Gastrocnemius medialis (tissue), 4 donors: ENCODE measurements around the gene FCGR3A. TPM values are rescaled to one million over a fixed set of nuclear protein-coding genes. Genes with fewer than 3 reads are reported as not detected.
A peak's percentile ranks its signal among the peaks of the same experiment; 100 is the strongest.
"Not testable (repeated sequence)": the region's sequence is repeated elsewhere in the genome, so short reads cannot be mapped to it uniquely, and the experiment has no call there.

ENCODE experiments used
- ATAC-seq, 2 donors: fragments of 150-250 bp; one replicate each; pipeline ENCODE4 v1.9.1; 2016
- DNase-seq, 2 donors: peaks; one replicate each; pipeline ENCODE4 v3.0.0-alpha.2; 2019
- H3K27ac ChIP-seq, 4 donors: fragments of 200-600 bp; sonication (generic); 1 replicate in 1 of 4; 2 replicates in 3 of 4; pipeline ENCODE4 v1.5.1; 2016 to 2018; ENCODE audit warnings: mild to moderate bottlenecking in 2 of 4, moderate library complexity in 1 of 4
- H3K27me3 ChIP-seq, 3 donors: fragments of 200-600 bp; sonication (generic) in 2 of 3; 1 replicate in 1 of 3; 2 replicates in 2 of 3; pipeline versions ENCODE4 v1.5.1 to v1.6.0; 2016 to 2019; ENCODE audit warnings: mild to moderate bottlenecking in 1 of 3, moderate library complexity in 1 of 3
- H3K36me3 ChIP-seq, 2 donors: fragments of 200-600 bp; sonication (generic) in 1 of 2; one replicate each; pipeline ENCODE4 v1.5.1; 2017 to 2018
- H3K4me1 ChIP-seq, 2 donors: fragments of 200-600 bp; sonication (generic) in 1 of 2; one replicate each; pipeline ENCODE4 v1.5.1; 2016 to 2017; ENCODE audit warnings: mild to moderate bottlenecking in 2 of 2
- H3K4me3 ChIP-seq, 4 donors: fragments of 200-600 bp; sonication (generic) in 3 of 4; 1 replicate in 1 of 4; 2 replicates in 3 of 4; pipeline ENCODE4 v1.5.1; 2016 to 2019; ENCODE audit warnings: mild to moderate bottlenecking in 2 of 4
- H3K9me3 ChIP-seq, 3 donors: fragments of 200-600 bp; sonication (generic) in 2 of 3; 1 replicate in 1 of 3; 2 replicates in 2 of 3; pipeline ENCODE4 v1.5.1; 2016 to 2019
- in situ Hi-C, 4 donors: fragments of 200-750 bp; cut with MboI; loops; one replicate each; pipeline versions ENCODE4 v1.15.0 to v1.8.0; 2017; ENCODE audit warnings: low sequenced_read_pairs in 4 of 4
- intact Hi-C: fragments of 100-400 bp; cut with DNase I; formaldehyde crosslinking; loops from one replicate; pipeline ENCODE4 v1.15.1; 2023; ENCODE audit warnings: low total_unique reads
- total RNA-seq, 4 donors: library from RNA; depleted of rRNA; stranded (reverse); fragments of >200 nt; gene quantifications; one replicate each; pipeline versions ENCODE4 v1.1.0 to v1.2.3, GENCODE V29; 2016

Gene FCGR3A
- total RNA-seq, 4 donors from 2014 or later: 1.7 to 7.7 (median 3.0) TPM

DNA sequence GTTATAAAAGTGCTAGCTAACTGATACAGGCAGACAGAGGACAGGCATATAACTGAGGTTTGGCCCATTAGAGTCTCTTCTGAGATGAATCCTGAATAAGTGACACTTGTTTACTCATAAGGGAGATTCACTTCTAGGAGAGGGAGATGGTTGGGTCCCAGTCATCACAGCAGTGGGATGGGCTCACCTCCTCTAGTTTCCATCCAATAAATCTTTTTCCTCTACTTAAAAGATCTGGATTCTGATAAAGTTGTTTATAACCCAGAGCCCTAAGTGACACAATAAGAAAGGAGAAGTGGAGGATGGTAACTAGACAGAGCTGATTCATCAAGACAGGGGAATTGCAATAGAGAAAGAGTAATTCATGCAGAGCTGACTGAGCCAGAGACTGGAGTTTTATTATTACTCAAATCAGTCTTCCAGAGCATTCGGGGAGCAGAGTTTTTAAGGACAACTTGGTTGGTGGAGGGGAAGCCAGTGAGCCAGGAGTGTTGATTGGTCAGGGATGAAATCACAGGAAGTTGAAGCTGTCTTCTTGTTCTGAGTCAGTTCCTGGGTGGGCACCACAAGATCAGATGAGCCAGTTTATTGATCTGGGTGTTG lies 5.3 kb upstream of the FCGR3A start:
- H3K27ac ChIP-seq, H3K36me3 ChIP-seq, H3K4me1 ChIP-seq, ATAC-seq, DNase-seq, in situ Hi-C loops, H3K27me3 ChIP-seq, intact Hi-C loops, H3K9me3 ChIP-seq, H3K4me3 ChIP-seq: not testable (repeated sequence)

DNA sequence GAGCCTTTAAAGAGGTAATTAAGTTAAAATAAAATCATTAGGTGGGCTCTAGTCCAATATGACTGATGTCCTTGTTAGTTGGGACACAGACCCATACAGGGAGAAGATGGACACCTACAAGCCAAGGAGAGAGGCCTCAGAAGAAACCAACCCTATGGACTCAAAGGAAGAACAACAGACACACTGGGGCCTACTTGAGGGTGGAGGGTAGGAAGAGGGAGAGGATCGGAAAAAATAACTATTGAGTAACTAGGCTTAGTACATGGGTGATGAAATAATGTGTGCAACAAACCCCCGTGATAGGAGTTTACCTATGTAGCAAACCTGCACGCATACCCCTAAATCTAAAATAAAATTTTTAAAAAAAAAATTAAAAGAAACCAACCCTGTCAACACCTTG lies 4.7 kb upstream of the FCGR3A start:
- ATAC-seq, intact Hi-C loops, H3K4me3 ChIP-seq, DNase-seq, H3K27me3 ChIP-seq, H3K9me3 ChIP-seq, H3K36me3 ChIP-seq, H3K27ac ChIP-seq, in situ Hi-C loops, H3K4me1 ChIP-seq: not testable (repeated sequence)

DNA sequence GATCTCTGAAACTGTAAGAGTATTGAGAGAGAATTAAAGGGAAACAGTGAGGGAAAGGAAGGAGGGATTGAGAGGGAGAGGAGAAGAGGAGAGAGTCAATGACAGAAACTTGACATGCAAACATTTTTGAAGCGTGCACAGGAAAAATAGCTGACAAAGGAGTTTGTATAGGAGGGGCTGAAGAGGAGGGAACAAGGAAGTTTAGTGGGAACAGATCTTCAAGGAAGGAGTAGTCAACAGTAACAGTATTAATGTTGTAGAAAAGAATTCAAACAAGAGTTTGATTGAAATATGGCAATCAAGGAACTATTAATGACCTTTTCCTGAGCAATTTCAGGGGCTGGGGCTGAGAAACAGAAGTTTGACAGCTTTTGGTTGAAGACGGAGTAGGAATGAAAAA lies 4.0 kb upstream of the FCGR3A start:
- H3K27ac ChIP-seq: not testable (repeated sequence)

DNA sequence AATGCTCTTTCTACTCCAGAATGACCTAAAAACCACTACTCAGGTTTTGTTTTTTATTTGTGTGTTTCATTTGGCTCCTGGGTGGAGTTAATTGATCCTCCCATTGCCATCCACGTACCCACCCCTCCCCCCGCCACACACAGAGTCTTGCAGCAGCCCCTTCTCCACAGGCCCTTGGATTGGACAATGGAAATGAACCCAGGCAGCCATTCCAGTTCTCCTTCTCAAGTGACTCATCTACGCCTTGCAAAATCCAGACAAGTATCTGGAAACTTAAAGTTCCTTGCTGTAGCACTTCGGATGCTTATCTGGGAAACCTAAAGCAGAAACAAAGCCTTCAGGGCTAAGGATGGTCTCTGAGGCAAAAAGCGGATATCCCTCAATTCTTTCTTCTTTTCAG lies 1.3 kb upstream of the FCGR3A start:
- H3K36me3 ChIP-seq, H3K9me3 ChIP-seq, intact Hi-C loops, H3K4me1 ChIP-seq, DNase-seq, ATAC-seq, in situ Hi-C loops, H3K27ac ChIP-seq, H3K27me3 ChIP-seq, H3K4me3 ChIP-seq: not testable (repeated sequence)

More for the DNA sequence above, 4.0 kb upstream of the FCGR3A start:
- intact Hi-C loops, H3K27me3 ChIP-seq, H3K36me3 ChIP-seq, H3K4me1 ChIP-seq, in situ Hi-C loops, H3K9me3 ChIP-seq, DNase-seq, H3K4me3 ChIP-seq, ATAC-seq: not testable (repeated sequence)

DNA sequence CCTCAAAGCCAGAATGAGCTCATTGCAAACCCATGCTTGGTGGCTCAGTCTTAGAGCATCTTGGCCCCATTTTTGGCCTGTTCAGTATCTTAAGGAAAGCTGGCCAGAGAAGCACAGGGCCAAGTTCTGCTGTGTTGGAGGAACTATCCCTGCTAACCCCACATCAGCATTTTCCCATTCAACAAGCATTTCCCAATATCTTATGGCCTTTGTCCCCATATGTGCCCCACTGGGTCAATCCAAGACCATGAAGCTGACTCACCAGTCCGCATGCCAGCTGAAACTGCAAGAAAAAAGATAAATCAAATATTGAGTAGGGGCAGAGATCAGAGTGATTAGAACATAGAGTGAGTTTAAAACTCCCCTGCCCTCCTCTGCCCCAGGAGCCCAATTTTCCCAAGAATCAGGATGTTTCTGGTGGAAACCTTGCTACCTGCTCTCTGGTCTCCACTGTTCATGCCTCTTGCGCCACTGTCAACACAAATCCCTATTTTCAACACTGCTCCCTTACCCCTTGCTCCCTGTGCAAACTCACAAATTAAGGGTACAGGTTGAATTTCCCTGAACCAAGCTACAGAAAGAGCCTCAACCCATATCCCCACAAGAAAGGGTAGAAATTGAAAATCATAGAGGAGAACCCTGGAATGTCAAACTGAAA lies 740 bp downstream of the FCGR3A start:
- H3K9me3 ChIP-seq, H3K27me3 ChIP-seq, in situ Hi-C loops, DNase-seq, H3K4me1 ChIP-seq, intact Hi-C loops, H3K4me3 ChIP-seq, H3K36me3 ChIP-seq, H3K27ac ChIP-seq: not testable (repeated sequence)
- peak in 1 of 2 donors; percentile 24 for ATAC-seq

DNA sequence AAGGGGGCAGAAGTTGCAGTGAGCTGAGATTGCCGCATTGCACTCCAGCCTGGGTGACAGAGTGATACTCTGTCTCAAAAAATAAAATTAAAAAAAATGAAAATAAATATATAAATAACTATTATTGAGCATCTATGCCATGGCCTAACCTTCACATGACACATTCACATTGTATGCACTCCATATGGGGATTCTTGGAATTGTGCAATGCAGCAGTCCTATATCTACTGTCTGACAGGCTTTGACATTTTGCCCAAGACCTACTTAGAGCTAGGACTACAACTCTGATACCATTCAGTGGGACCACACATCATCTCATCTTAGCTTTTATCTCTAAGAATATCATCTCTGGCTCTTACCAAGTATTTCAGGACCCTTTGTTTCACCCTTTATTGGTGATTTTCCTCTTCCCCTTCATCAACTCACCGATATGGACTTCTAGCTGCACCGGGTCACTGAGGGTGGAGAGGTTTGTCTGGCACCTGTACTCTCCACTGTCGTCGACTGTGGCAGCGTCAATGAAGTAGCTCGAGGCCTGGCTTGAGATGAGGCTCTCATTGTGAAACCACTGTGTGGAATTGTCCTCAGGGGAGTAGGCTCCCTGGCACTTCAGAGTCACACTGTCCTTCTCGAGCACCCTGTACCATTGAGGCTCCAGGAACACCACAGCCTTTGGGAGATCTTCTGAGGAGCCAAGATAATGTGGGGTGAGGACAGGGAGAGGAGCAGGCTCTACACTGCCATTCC lies 1.4 kb downstream of the FCGR3A start:
- DNase-seq, H3K4me3 ChIP-seq, ATAC-seq, intact Hi-C loops, H3K27ac ChIP-seq, H3K9me3 ChIP-seq, H3K36me3 ChIP-seq, in situ Hi-C loops, H3K4me1 ChIP-seq, H3K27me3 ChIP-seq: not testable (repeated sequence)

DNA sequence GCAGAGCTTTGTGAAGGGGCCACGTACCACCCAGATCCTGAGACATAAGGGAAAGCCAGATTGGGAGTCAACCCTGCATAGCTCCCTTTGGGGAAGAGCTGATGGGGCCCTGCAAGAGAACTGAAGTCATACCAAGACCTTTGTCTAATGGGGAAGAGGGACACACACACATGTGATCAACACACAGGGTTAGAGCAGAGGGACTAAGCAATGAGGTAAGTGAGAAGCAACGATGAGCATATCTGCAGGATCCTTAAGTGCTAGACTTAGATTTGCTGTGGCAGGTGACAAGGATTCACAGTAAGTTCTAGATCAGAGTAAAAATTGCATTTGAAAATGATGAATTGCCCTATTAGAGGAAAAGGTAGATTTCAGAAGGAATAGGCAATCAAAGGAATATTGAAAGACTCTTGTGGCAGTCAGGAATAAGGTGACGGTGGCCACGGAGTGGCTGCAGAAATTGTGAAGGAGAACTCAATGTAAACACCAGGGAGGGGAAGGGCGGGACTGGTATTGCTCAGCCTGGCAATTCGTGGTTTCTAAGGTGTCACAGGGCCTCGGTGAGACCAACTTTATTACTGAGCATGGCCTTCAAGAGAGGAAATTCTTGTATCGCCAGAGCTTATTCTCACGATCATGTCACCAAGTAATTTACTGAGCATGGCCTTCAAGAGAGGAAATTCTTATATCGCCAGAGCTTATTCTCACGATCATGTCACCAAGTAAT lies 4.5 kb downstream of the FCGR3A start:
- H3K36me3 ChIP-seq, in situ Hi-C loops, H3K27ac ChIP-seq, DNase-seq, H3K9me3 ChIP-seq, H3K4me3 ChIP-seq, H3K27me3 ChIP-seq, H3K4me1 ChIP-seq, ATAC-seq, intact Hi-C loops: not testable (repeated sequence)

DNA sequence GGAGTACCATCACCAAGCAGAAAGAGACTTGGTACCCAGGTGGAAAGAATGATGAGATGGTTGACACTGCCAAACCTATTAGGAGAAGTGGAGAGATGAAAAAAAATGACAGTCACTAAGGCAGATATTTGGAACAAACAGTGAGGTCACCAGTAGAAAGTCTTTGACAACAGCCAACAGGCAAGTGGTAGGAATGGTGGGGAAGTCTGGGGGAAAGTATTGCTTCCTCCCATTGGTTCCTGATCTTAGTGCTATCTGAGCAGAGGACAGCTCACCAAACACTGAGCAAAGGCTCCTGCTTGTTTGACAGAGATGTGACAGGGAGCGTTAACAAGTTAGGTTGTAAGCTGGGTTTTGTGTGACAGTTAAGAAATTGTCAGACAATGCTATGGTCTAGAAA lies 6.5 kb downstream of the FCGR3A start:
- intact Hi-C loops, DNase-seq, in situ Hi-C loops, H3K4me3 ChIP-seq, H3K4me1 ChIP-seq, H3K27ac ChIP-seq, H3K36me3 ChIP-seq, ATAC-seq, H3K9me3 ChIP-seq: not testable (repeated sequence)
- peaks cover 3 to 14% (median 10%) of the 10 kb centered on the region in 3 donors for H3K27me3 ChIP-seq

DNA sequence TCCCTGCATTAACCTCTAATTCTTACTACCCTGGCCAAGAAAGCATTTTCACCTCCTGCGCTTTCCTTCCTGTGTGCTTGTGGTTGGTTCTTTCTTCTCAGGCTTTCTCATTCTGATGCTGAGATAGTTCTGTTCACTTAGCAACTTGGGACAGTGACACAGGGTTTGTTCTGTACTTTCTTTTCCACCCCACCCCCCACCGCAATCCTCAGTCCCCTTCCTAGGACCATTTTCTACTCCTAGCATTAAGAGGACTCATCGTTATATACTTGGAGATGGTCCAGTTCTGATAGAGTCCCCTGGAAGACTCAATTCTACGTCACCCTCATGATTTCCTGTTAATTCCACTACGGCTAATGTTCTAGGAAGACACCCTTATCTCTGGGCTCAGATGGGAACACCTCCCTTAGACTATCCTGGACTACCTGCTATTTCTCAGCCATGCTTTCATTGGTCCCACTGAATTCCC lies 7.5 kb downstream of the FCGR3A start:
- H3K9me3 ChIP-seq, H3K4me3 ChIP-seq, in situ Hi-C loops, H3K27ac ChIP-seq, intact Hi-C loops, DNase-seq, H3K4me1 ChIP-seq, ATAC-seq, H3K36me3 ChIP-seq: not testable (repeated sequence)
- H3K27me3 ChIP-seq: peaks cover 3 to 14% (median 10%) of the 10 kb centered on the region in 3 donors

DNA sequence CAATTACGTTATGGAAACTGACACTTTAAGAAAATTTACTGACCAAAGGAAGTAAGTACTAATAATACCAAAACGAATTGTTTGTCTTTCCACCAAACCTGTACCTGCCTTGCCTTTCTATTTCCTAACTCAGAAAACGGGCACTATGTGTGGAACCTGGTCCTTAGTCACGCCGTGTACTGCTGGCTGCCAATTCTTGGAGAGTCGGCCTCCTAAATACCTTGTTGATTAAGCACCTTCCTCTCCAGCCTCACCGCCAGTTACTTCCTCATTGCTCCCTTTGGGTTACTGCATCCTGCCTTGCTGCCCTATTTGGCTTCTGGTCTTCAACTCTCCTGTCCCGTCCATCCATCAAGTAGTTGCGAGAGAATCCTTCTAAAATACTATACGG lies 9.1 kb downstream of the FCGR3A start:
- in situ Hi-C loops, H3K9me3 ChIP-seq, H3K36me3 ChIP-seq, DNase-seq, H3K4me1 ChIP-seq, intact Hi-C loops, H3K27ac ChIP-seq: not testable (repeated sequence)
- peak overlapping the region in 2 of 4 donors; percentile 42 to 48 for H3K4me3 ChIP-seq
- peak in 1 of 2 donors; percentile 21 for ATAC-seq
- peaks cover 3 to 14% (median 10%) of the 10 kb centered on the region in 3 donors for H3K27me3 ChIP-seq
